ENCODE data around the gene AP3S2. TPM values are rescaled to one million over a fixed set of nuclear protein-coding genes. Genes with fewer than 3 reads are reported as not detected.

AP3S2 gene
- total and polyA plus RNA-seq, 2 of the 4 experiments (the other 2 are of a cell fraction) = 12.6 to 34.1 TPM

DNA sequence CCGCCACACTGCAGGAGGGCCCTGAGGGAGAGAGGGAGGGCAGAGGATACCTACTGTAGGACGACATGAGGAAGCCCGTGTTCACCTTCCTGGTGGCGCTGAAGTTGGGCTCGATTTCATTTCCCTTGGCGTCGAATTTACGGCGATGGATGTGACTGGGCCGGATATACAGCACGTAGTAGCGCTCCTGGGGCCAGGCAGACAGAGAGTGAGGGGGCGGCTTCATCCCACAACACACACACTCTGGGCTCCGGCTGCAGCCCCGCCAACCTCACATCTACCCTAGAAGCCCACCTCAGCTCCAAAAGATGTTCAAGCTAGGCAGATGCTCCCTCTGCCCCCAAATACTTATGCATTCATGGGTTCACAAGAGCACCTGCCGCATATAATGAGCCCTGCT, 14.4 kb upstream of the AP3S2 start:
- dilution Hi-C loops (cut with HindIII; ENCODE audit: low sequenced_read_pairs, unreplicated experiment) = no loop called here
- H3K18ac ChIP-seq (ENCODE audit: low read depth, low read length) = no peak overlapping the region
- 93% methylated on average over 11 of the region's 16 CpGs; no CpG with 5 or more reads in 1 of the 2 experiments for WGBS, 2 experiments (ENCODE audit: extremely low coverage in 2 of 2, insufficient read length in 1 of 2)
- H3K9me1 ChIP-seq (ENCODE audit: insufficient read depth, low read length) = 0 out of 2 replicates have a peak, but pooled peaks cover 2% of the 10 kb centered on the region
- in situ Hi-C loops (cut with MboI; ENCODE audit: low sequenced_read_pairs) = no loop called here
- H3K36me3 ChIP-seq (ENCODE audit: control insufficient read depth, insufficient read depth, low read length) = peaks cover 20% of the 10 kb centered on the region
- H3K4ac ChIP-seq (ENCODE audit: low read depth, low read length) = no peak overlapping the region
- intact Hi-C loops (cut with micrococcal nuclease) = no loop called here
- no peak overlapping the region for H2BK15ac ChIP-seq (ENCODE audit: low read depth, low read length)
- no peak overlapping the region for H3K27ac ChIP-seq (ENCODE audit: insufficient read depth, low read length)
- ChIA-PET POLR2A (ENCODE audit: unreplicated experiment) (no interaction called here), CTCF (no interaction called here)
- no TSS peak for BruUV-seq (replicated peaks)
- DNase-seq = no peak
- H4K91ac ChIP-seq (ENCODE audit: insufficient read depth, low read depth, low read length) = no peak overlapping the region
- H4K20me1 ChIP-seq (ENCODE audit: insufficient read depth, low read length) = no peaks in the 10 kb centered on the region; the same call in 1 of the 2 replicates
- no peak overlapping the region for H3K4me2 ChIP-seq (ENCODE audit: low read depth, low read length)
- H2BK20ac ChIP-seq (ENCODE audit: low read depth, low read length) = no peak overlapping the region
- no peak overlapping the region for H3K56ac ChIP-seq (ENCODE audit: extremely low read depth, insufficient read depth, low read length)
- H3K9ac ChIP-seq (ENCODE audit: low read depth, low read length) = no peak overlapping the region
- H3K9me3 ChIP-seq (ENCODE audit: control insufficient read depth, insufficient read depth, low read length) = no peaks in the 10 kb centered on the region
- no peak overlapping the region for H4K8ac ChIP-seq (ENCODE audit: low read depth in 2 of 2, low read length in 2 of 2)
- no peak overlapping the region for H4K5ac ChIP-seq (ENCODE audit: low read depth, low read length)
- no peak overlapping the region for H2AFZ ChIP-seq (replicated peaks; ENCODE audit: low read length, poor library complexity)
- TF ChIP-seq RCOR1 (IDR thresholded peaks at IDR 0.05; ENCODE audit: insufficient replicate concordance, low read length) = no peak
- TF ChIP-seq NFE2L2 (IDR thresholded peaks at IDR 0.05; ENCODE audit: low read depth, low read length) = no peak
- no peak for TF ChIP-seq FOS (IDR thresholded peaks at IDR 0.05; ENCODE audit: low read depth, low read length)
- no peak for TF ChIP-seq SMC3 (IDR thresholded peaks at IDR 0.05; ENCODE audit: low read depth, low read length)
- H3K4me3 ChIP-seq (ENCODE audit: insufficient read depth, low read depth, low read length) = no peak overlapping the region
- peaks cover 3 to 9% of the 10 kb centered on the region in 2 experiments; a peak in 3 of 4 replicates for H3K79me1 ChIP-seq (ENCODE audit: low read depth in 1 of 2, low read length in 2 of 2)
- H2AK5ac ChIP-seq (ENCODE audit: low read depth, low read length) = no peak overlapping the region
- no peak overlapping the region for H3K14ac ChIP-seq (replicated peaks; ENCODE audit: low read depth, low read length)
- no peaks in the 10 kb centered on the region for H3K27me3 ChIP-seq (ENCODE audit: control insufficient read depth, insufficient read depth, low read length)
- ATAC-seq (ENCODE audit: low read depth) = no peak
- no peak overlapping the region for H2BK120ac ChIP-seq (ENCODE audit: low read depth, low read length)
- H3K4me1 ChIP-seq (ENCODE audit: control insufficient read depth, insufficient read depth, low read length) = peaks cover 2% of the 10 kb centered on the region; the same call in 1 of the 2 replicates
- H2BK5ac ChIP-seq (ENCODE audit: low read depth, low read length, poor library complexity, severe bottlenecking) = no peak overlapping the region
- H3K23ac ChIP-seq (ENCODE audit: low read depth, low read length) = no peak overlapping the region
- no peak overlapping the region for H2AK9ac ChIP-seq (replicated peaks; ENCODE audit: low read depth, low read length, poor library complexity)
